ENCODE data around the gene TRIM10.

DNA sequence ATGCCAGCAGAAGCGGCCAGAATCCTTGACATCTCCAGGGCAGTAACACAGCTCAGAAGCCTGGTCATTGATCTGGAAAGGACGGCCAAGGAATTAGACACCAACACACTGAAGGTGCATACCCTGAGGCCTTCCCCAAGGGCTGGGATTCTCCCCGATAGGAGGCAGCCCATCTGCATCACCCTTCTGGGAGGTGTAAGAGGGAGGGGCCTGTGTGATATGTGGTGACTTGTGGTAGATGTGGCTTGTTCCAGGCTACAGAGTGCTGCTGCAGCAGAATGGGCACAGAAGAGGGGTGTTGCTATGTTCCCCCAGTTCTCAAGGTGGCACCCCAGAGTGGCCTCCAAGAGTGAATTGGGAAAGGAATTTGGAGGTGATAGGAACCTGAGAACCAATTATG lies 13.9 kb downstream of the TRIM10 start:
- TF ChIP-seq POLR2A (IDR thresholded peaks at IDR 0.05) (no peak), CTCF (IDR thresholded peaks at IDR 0.05) (no peak)

Measured in right lobe of liver (tissue), 4 donors.